GM06990 (cell line): ENCODE data around the gene CPXM1.
"Not testable (repeated sequence)": the region's sequence is repeated elsewhere in the genome, so short reads cannot be mapped to it uniquely, and the experiment has no call there.

Experiments
- DNase-seq: peaks from one replicate; pipeline ENCODE4 v3.0.0-alpha.2; 2011; ENCODE audit not compliant: insufficient read length; ENCODE audit errors: extremely low read depth
- H3K27me3 ChIP-seq: replicated peaks from 2 replicates; pipeline ENCODE4 v1.6.0; 2011; ENCODE audit warnings: low read length; ENCODE audit not compliant: control insufficient read depth, insufficient read depth
- H3K36me3 ChIP-seq: 2 replicates; pipeline ENCODE4 v1.5.1; 2011; ENCODE audit warnings: low read length; ENCODE audit not compliant: control insufficient read depth, insufficient read depth
- H3K4me3 ChIP-seq: replicated peaks from 2 replicates; pipeline ENCODE4 v1.5.1; 2011; ENCODE audit warnings: low read depth, mild to moderate bottlenecking, control low read depth, low read length
- CTCF ChIP-seq: IDR thresholded peaks from 2 replicates; pipeline ENCODE4 v1.5.1; 2011; ENCODE audit warnings: low read length, control low read depth, mild to moderate bottlenecking, inconsistent platforms; ENCODE audit not compliant: insufficient read depth, poor library complexity, severe bottlenecking

CPXM1 gene

GRCh38 chr20:2837221-2837960 is 37.0 kb upstream of the CPXM1 start:
- no peak for TF ChIP-seq CTCF
- no peak for DNase-seq
- Histone ChIP-seq H3K4me3 (no peak overlapping the region), H3K27me3 (no peaks in the 10 kb centered on the region), H3K36me3 (no peaks in the 10 kb centered on the region; the same call in 1 of the 2 replicates)

- no peak overlapping the region for H3K4me3 ChIP-seq
- H3K36me3 ChIP-seq = no peaks in the 10 kb centered on the region; the same call in 1 of the 2 replicates
- no peak for DNase-seq
- TF ChIP-seq CTCF = no peak
- no peaks in the 10 kb centered on the region for H3K27me3 ChIP-seq
Observed at GRCh38 chr20:2836035-2836434, 35.6 kb upstream of the CPXM1 start.

GRCh38 chr20:2835331-2835796 is 34.9 kb upstream of the CPXM1 start:
- TF ChIP-seq CTCF = no peak
- no peaks in the 10 kb centered on the region; the same call in 1 of the 2 replicates for H3K36me3 ChIP-seq
- no peaks in the 10 kb centered on the region for H3K27me3 ChIP-seq

GRCh38 chr20:2834401-2835110 is 34.1 kb upstream of the CPXM1 start:
- no peaks in the 10 kb centered on the region; the same call in 1 of the 2 replicates for H3K36me3 ChIP-seq
- no peak for TF ChIP-seq CTCF
- DNase-seq = no peak

More at GRCh38 chr20:2835331-2835796, 34.9 kb upstream of the CPXM1 start:
- DNase-seq = no peak
- no peak overlapping the region for H3K4me3 ChIP-seq

GRCh38 chr20:2833761-2834160 is 33.3 kb upstream of the CPXM1 start:
- TF ChIP-seq CTCF = no peak
- Histone ChIP-seq H3K36me3 (no peaks in the 10 kb centered on the region; the same call in 1 of the 2 replicates), H3K27me3 (no peaks in the 10 kb centered on the region), H3K4me3 (no peak overlapping the region)
- DNase-seq = no peak

More at GRCh38 chr20:2834401-2835110, 34.1 kb upstream of the CPXM1 start:
- H3K4me3 ChIP-seq = no peak overlapping the region
- no peaks in the 10 kb centered on the region for H3K27me3 ChIP-seq

- H3K27me3 ChIP-seq, H3K4me3 ChIP-seq, H3K36me3 ChIP-seq, DNase-seq: not testable (repeated sequence)
Observed at GRCh38 chr20:2831206-2831605, 30.8 kb upstream of the CPXM1 start.
